SK-N-MC (cell line): ENCODE measurements around the gene BRD3.

Experiments used
- DNase-seq: peaks from one replicate; pipeline ENCODE4 v3.0.0-alpha.2; 2011; ENCODE audit warnings: low read depth, low spot score
- H3K27ac ChIP-seq: fragments of 200-600 bp; sonication (generic); 2 replicates; pipeline ENCODE4 v1.5.1; 2016; ENCODE audit warnings: mixed run types
- H3K36me3 ChIP-seq: fragments of 200-600 bp; sonication (generic); 2 replicates; pipeline ENCODE4 v1.6.1; 2017; ENCODE audit warnings: antibody characterized with exemption, low read length, mixed read lengths; ENCODE audit not compliant: insufficient read depth
- H3K4me3 ChIP-seq: fragments of 200-600 bp; sonication (generic); 2 replicates; pipeline ENCODE4 v1.5.1; 2016
- H3K9ac ChIP-seq: fragments of 200-600 bp; sonication (generic); 2 replicates; pipeline ENCODE4 v1.8.0; 2017; ENCODE audit warnings: mixed run types, mixed read lengths; ENCODE audit not compliant: insufficient read length
- H3K9me3 ChIP-seq: fragments of 200-600 bp; sonication (generic); 2 replicates; pipeline ENCODE4 v1.6.1; 2017; ENCODE audit warnings: low read depth, mild to moderate bottlenecking, antibody characterized with exemption, low read length, moderate library complexity, mixed read lengths
- EZH2 ChIP-seq: fragments of 200-600 bp; sonication (generic); IDR thresholded peaks from one replicate; pipeline ENCODE4 v1.6.1; 2017; ENCODE audit warnings: antibody characterized with exemption
- FOXP2 ChIP-seq: optimal IDR thresholded peaks from 2 replicates; pipeline ENCODE3; 2011; ENCODE audit warnings: mild to moderate bottlenecking, moderate library complexity; ENCODE audit not compliant: insufficient read depth; ENCODE audit errors: extremely low read length, control extremely low read depth
- POLR2AphosphoS5 ChIP-seq: IDR thresholded peaks from 2 replicates; pipeline ENCODE4 v1.6.1; 2012; ENCODE audit warnings: mild to moderate bottlenecking, low read depth, low read length, borderline replicate concordance

Gene BRD3

DNA sequence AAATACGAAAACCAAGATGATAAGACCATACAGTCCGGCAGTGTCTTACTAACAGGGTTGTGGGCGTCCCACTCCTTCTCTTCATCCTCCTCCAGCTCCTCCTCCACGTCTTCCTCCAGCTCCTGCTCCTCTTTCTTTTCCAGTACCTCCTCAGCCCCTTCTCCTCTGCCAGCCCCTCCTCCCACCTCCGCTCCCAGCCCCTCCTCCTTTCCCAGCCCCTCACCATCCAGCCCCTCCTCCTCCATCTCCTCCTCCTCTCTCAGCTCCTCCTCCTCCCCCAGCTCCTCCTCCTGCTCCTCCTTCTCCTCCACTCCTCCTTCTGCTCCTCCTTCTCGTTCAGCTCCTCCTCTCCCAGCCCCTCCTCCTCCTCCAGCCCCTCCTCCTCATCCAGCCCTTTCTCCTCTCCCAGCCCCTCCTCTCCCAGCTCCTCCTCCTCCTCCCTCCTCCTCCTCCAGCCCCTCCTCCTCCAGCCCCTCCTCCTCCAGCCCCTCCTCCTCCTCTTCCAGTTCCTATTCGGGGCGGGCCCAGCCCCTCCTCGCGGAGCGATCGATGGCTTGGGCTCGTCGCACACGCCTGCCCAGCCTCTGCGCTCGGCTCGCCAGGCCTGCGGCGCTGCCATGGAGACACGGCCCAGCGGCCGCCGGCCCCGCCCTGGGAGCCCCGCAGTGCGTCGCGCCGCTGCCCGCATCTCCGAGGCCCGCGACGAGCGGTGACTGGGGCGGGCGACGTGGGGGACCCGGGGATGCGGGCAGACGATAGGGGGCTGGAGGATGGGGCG is 42.8 kb downstream of the BRD3 start, which contains the start of gene BRD3OS:
Gene BRD3OS, plus strand, starts transcription at position 654 of the 778 bp plus-strand sequence. CDS start 1,267 bp downstream, outside the sequence.
- no peaks in the 10 kb centered on the region for H3K9me3 ChIP-seq
- peak within 1 kb of the TSS; percentile 87 for H3K4me3 ChIP-seq
- TF ChIP-seq POLR2AphosphoS5 (peak; percentile 37; the same call in 1 of the 2 replicates), EZH2 (no peak)
- no peaks in the 10 kb centered on the region for H3K36me3 ChIP-seq
- H3K9ac ChIP-seq: peak within 1 kb of the TSS; percentile 61
- peak; percentile 98 for DNase-seq
- H3K27ac ChIP-seq: peak within 1 kb of the TSS; percentile 64; the same call in 1 of the 2 replicates

- H3K9me3 ChIP-seq: no peaks in the 10 kb centered on the region
- TF ChIP-seq EZH2: no peak
- TF ChIP-seq POLR2AphosphoS5: no peak
- H3K36me3 ChIP-seq: no peaks in the 10 kb centered on the region
- peak overlapping the region; percentile 64; the same call in 1 of the 2 replicates for H3K27ac ChIP-seq
- peak overlapping the region; percentile 61 for H3K9ac ChIP-seq
- no peak for DNase-seq
- H3K4me3 ChIP-seq: peak overlapping the region; percentile 74
Observed at GRCh38 chr9:134024214-134024792, 43.5 kb downstream of the BRD3 start.

DNA sequence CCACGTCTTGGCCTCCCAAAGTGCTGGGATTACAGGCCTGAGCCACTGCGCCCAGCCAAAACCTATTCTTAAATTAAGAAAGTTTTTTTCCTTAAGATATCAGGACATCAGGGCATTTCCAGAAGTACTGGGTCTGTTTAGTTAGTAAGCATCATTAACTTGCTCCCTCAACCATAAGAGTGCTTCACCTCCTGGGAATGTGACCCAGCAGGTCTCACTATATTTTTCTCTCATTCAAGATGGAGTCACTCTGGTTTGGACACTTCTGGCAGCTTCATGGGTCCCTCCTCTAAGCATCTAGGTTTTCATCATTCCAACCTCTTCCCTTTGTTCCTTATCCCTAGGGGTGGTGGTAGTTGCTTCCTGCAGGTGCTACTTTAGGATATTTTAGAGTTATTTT is 52.9 kb downstream of the BRD3 start:
- TF ChIP-seq FOXP2: no peak
- TF ChIP-seq POLR2AphosphoS5: no peak
- TF ChIP-seq EZH2: no peak
- DNase-seq: no peak
- Histone ChIP-seq H3K9ac (no peak overlapping the region), H3K27ac (no peak overlapping the region), H3K4me3 (no peak overlapping the region), H3K9me3 (no peaks in the 10 kb centered on the region), H3K36me3 (no peaks in the 10 kb centered on the region)

GRCh38 chr9:134011401-134011800 is 56.4 kb downstream of the BRD3 start:
- TF ChIP-seq FOXP2 (no peak), POLR2AphosphoS5 (no peak), EZH2 (no peak)
- DNase-seq: no peak
- no peaks in the 10 kb centered on the region for H3K9me3 ChIP-seq

GRCh38 chr9:134010310-134011173 is 57.3 kb downstream of the BRD3 start:
- TF ChIP-seq POLR2AphosphoS5 (no peak), FOXP2 (no peak), EZH2 (no peak)
- H3K4me3 ChIP-seq: no peak overlapping the region
- no peak for DNase-seq
- no peak overlapping the region for H3K9ac ChIP-seq
- no peaks in the 10 kb centered on the region for H3K9me3 ChIP-seq
- no peak overlapping the region for H3K27ac ChIP-seq
- no peaks in the 10 kb centered on the region for H3K36me3 ChIP-seq

More at GRCh38 chr9:134011401-134011800, 56.4 kb downstream of the BRD3 start:
- no peaks in the 10 kb centered on the region for H3K36me3 ChIP-seq
- no peak overlapping the region for H3K4me3 ChIP-seq
- no peak overlapping the region for H3K9ac ChIP-seq
- no peak overlapping the region for H3K27ac ChIP-seq

GRCh38 chr9:134007571-134007970 is 60.3 kb downstream of the BRD3 start:
- H3K4me3 ChIP-seq: no peak overlapping the region
- H3K27ac ChIP-seq: no peak overlapping the region
- H3K9ac ChIP-seq: no peak overlapping the region
- no peaks in the 10 kb centered on the region for H3K9me3 ChIP-seq
- DNase-seq: no peak
- TF ChIP-seq FOXP2 (no peak), POLR2AphosphoS5 (no peak)
- no peaks in the 10 kb centered on the region for H3K36me3 ChIP-seq

GRCh38 chr9:134007150-134007549 is 60.7 kb downstream of the BRD3 start:
- no peak for DNase-seq
- H3K9ac ChIP-seq: no peak overlapping the region
- H3K36me3 ChIP-seq: no peaks in the 10 kb centered on the region
- no peak for TF ChIP-seq POLR2AphosphoS5
- TF ChIP-seq EZH2: no peak
- TF ChIP-seq FOXP2: no peak
- H3K4me3 ChIP-seq: no peak overlapping the region
- no peaks in the 10 kb centered on the region for H3K9me3 ChIP-seq
- H3K27ac ChIP-seq: no peak overlapping the region

DNA sequence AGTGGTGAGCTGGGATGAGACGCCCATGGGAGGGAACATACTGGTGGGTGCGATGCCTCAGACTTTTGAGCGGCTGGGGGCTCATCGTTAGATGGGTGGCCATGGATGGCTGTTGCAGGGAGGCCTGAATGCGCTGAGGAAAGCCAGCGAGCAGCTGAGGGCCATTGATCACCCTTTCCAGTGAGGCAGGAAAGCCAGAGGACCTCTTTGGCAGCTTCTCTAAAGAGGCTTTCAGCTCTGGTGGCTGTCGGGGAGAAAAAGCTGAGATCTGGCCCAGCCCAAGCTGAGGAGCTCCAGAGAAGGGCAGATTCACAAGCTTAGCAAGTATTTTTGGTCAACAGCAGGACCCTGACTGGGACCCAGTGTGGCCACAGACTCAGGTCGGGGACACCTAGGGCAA is 62.4 kb downstream of the BRD3 start:
- DNase-seq: no peak
- no peak overlapping the region for H3K4me3 ChIP-seq
- H3K9me3 ChIP-seq: no peaks in the 10 kb centered on the region
- H3K27ac ChIP-seq: no peak overlapping the region
- H3K36me3 ChIP-seq: no peaks in the 10 kb centered on the region
- H3K9ac ChIP-seq: no peak overlapping the region
- TF ChIP-seq POLR2AphosphoS5 (no peak), EZH2 (no peak), FOXP2 (no peak)
